ENCODE results near the gene PPP1R16B.
A peak's percentile ranks its signal among the peaks of the same experiment; 100 is the strongest.

Gene PPP1R16B

DNA sequence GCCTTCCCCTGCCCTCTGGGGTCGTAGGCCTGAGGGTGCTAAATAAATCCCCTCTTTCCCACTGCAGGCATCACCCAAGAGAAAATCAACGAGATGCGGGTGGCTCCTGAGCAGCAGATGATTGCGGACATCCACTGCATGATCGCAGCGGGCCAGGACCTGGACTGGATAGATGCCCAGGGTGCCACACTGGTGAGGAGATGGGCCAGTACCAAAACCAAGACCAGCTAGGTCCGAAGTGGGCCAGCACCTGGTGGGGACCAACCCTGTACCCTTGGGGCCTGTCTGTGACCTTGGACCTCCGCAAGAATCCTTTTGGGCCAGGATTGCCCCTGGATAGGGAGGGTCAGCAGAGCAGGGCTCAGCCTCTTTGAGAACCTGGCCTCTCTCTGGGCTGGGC, 97.1 kb downstream of the PPP1R16B start:
- no peak for DNase-seq

DNA sequence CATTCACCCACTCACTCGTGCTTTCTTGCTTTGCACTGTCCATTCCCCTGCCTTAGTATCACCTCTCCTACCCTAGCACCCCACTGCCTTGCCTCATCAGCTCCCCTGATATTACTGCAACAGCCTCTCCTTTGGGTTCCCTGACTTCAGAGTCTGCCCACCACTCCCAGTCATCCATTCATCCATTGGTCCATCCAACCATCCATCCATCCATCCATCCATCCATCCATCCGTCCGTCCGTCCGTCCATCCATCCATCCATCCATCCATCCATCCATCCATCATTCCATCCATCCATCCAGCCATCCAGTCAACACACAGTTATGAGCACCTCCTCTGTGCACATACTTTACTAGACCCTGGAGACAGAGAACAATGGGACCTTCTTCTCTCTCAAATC, 97.8 kb downstream of the PPP1R16B start:
- no peak for DNase-seq

DNA sequence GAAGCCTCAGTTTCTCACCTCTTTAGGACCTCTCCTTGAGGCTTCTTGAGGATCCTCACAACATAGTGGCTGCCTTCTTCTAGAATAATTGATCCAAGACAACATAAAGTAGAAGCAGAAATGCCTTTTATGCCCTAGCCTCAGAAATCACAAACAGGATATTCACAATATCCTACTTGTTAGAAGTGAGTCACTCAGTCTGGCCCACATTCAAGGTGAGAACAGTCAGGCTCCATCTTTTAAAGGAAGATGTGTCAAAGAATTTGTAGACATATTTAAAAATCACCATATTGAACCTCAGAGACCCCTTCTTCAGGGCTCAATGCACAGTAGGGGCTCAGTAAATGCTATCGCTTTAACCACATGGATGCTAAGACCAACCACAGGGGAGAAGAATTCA, 99.9 kb downstream of the PPP1R16B start:
- no peak for DNase-seq

DNA sequence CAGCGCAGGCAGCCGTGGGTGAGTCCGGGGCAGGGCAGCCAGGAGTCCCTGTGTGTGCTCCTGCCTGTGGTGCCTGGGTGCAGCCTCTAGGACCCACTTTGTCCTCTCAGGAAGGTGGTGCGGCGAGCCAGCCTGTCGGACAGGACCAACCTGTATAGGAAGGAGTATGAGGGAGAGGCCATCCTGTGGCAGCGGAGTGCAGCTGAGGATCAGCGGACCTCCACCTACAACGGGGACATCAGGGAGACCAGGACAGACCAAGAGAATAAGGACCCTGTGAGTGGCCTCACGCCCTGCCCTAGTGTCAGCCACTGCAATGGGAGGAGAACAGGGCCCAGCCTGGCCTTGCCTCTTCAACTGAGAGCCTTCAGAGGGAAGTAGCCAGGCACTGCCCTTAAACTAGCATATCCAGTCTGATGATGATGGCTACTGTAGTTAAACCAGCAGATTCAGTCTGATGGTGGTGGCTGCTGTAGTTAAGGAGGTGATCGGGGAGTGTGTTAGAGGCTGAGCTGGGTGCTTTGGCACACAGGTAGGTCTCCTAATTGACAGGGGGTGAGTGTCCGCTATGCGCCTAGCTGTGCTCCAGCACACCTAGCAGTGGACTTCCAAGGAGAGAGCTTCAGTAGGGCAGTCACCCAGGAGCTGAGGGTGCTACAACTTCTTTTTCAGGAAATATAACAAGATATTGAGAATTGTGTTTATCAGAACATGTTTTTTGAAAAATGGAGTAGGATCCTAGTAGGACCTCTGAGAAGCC, 102.6 kb downstream of the PPP1R16B start:
- no peak for DNase-seq

DNA sequence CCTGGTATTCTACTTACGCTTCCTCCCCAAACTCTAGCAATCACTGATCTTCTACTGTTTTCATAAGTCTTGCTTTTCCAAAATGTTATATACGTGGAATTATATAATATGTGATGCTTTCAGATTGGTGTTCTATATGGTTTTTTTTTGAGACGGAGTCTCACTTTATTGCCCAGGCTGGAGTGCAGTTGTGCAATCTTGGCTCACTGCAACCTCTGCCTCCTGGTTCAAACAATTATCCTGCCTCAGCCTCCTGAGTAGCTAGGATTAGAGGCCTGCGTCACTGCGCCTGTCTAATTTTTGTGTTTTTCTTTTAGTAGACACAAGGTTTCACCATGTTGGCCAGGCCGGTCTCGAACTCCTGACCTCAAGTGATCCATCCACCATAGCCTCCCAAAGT, 109.9 kb downstream of the PPP1R16B start:
- no peak for DNase-seq

DNA sequence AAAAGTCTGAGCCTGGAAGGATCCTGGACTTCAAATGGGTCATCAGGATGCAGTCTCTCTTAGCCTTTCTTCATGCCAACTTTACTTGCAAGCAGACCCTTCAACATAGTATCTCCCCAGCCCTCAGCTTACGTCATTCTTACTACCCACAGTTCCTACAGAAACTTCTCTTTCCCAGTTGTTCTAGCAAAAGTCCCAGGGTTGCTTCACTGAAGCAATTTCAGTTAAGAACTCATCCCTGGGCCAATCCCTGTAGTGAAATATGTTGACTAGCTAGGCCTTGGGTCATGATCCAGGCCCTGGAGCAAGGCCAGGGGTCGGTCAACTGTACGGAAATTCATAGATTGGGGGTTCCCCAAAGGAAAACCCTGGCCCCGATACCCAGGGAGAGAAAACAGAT, 112.2 kb downstream of the PPP1R16B start:
- DNase-seq = no peak

DNA sequence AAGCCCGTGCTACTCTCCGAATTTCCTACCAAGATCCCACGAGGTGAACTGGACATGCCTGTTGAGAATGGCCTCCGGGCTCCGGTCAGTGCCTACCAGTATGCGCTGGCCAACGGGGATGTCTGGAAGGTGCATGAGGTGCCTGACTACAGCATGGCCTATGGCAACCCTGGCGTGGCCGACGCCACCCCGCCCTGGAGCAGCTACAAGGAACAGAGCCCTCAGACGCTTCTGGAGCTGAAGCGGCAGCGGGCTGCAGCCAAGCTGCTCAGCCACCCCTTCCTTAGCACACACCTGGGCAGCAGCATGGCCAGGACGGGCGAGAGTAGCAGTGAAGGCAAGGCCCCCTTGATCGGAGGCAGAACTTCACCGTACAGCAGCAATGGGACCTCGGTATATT, 112.7 kb downstream of the PPP1R16B start:
- DNase-seq = no peak

DNA sequence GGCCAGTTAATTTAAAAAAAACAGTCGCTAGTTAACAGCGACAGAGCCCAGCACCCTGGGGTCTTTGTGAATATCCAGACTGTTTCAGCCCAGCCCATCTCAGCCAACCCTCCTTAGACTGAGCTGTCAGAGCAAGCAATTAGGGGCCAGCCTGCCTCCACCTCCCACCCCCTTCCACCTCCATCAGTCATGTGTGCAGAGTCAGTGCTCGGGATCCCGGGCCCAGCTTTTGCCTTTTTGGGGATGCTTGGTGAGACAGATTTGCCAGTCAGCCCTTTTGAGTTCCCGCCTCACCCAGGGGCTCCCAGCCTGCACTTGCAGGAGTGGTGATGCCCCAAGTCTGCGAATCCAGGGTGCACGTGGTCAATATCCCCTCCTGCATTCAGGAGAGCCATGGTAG, 114.2 kb downstream of the PPP1R16B start:
- no peak for DNase-seq

DNA sequence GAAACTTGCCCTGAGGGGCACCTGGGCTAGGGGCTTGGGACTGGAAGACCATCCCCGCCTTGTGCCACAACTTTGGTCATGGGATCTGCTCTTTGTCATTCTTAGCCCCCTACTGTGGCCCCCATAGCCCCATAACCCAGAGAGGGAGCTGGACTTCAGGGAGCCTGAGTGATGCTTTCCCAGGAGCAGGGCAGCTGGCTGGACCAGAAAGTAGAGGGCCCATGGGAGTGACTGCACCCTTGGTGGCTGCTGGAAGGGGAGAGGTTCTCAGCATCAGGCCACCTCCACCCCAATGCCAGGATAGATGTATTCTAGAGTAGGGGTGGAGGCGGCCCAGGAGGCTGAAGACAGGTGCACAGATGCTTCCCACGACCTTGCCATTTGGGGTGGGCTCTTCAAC, 114.9 kb downstream of the PPP1R16B start:
- DNase-seq = no peak

DNA sequence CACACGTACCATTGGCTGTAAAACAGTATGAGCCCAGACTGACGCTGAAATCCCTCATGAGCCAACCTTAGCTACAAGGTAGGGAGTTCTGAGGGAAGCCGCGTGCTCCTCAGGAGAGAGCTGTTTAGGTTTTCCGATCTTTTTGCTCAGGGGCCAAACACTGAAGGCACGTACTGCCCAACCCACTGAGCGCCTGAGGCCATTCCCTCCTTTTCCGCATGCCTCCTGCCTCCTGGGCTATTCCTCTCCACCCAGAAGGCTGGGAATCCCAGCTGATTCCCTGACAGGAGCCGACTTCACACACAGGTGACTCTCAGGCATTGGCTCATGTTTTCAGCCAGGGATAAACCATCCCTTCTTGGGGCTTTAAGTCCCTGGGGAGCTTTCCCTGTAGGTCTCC, 115.4 kb downstream of the PPP1R16B start:
- no peak for DNase-seq

DNA sequence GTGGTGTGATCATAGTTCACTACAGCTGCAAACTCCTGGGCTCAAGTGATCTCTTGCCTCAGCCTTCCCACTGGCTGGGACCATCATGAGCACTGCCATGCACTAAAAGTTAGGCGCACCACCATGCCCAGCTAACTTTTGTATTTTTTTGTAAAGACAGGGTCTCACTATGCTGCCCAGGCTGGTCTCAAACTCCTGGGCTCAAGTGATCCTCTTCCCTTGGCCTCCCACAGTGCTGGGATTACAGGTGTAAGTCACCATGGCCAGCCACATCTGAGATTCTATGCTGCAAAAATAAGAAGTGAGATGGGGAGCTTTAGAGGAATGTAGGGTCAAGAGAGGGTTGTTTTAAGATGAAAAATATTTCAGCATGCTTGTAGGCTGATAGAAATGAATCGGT, 119.2 kb downstream of the PPP1R16B start:
- DNase-seq = no peak

DNA sequence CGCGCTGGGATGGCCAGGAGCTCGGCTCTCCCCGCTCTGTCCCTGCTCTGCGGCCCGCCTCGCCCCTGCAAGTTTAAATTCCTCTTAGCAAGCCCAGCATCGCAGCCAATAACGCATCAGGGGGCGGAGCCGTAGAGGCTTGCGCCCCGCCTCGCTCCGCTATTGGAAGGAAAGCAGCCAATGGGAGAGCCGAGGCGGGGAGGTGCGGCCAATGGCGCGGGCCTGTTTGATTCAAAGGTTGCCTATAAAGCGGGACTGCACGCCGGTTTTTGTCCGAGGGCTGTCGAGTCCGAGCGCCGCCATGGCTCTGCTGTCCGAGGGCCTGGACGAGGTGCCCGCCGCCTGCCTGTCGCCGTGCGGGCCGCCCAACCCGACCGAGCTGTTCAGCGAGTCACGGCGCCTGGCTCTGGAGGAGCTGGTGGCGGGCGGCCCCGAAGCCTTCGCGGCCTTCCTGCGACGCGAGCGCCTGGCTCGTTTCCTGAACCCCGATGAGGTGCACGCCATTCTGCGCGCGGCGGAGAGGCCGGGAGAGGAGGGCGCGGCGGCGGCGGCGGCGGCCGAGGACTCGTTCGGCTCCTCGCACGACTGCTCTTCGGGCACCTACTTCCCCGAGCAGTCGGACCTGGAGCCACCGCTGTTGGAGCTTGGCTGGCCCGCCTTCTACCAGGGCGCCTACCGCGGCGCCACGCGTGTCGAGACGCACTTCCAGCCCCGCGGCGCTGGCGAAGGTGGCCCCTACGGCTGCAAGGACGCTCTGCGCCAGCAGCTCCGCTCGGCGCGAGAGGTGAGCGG, 120.8 kb downstream of the PPP1R16B start, which contains the start of gene FAM83D:
Gene FAM83D (plus strand): TSS at position 276 of the 792 bp plus-strand sequence. CDS start 26 bp downstream, at position 302.
- DNase-seq = peak; percentile 97

DNA sequence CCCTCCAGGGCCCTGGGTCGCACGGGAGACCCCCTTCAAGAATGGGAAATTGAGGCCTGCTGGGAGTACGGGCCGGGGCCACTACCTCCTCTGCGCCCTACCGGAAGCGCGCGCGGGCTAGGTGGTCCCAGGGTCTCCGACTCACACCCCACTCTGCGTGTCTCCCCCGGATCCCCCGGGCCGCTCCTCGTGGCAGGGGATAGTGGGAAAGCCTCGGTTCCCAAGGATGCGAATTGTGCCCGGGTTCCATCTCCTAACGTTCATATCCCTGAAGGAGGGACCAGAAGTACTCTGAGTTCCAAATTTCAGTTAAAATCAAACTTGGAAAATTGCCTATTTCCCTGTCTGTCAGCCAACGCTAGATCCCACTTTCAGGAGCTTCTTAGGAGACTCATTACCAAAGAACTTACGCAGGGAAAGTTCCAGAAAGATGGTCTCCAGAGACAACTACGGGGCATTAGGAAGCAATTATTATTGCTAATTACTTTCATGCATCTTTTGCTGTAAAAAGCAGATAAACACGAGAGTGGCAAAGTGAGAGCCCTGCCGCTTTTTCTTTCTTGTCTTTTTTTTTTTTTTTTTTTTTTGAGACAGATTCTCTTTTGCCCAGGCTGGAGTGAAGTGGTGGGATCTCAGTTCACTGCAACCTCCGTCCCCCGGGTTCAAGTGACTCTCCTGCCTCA, 121.6 kb downstream of the PPP1R16B start:
- no peak for DNase-seq

DNA sequence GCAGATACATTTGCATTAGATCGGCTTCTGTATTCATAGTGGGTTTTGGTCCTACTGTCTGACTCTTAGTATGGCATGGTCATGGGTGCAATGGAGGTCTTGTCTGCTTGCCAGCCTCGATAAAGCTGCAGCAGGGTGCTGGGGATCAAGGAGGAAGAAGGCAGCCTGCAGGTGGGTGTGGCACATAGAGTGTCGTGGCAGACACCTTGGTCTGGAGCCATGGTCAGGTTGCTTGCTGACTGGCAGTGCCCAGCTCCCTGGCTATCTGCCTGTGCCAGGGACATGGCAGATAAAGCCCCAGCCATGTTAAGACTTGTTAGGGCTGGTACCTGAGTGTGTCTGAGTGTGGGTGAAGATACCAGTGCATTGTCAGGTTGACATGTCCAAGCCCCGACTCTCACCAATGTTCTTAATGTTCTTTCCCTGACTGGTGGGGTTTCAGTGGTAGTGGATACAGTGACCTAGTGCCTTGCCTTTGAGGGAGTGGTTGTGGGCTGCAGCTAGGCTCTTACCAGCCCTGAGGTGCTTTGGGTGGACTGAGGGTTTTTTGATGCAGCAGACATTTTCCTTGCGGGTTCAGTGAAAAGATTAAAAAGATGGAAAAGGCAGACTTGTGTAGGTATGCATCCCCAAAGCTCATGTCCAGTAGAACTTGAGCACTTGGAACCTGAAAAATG, 122.5 kb downstream of the PPP1R16B start:
- DNase-seq = no peak

DNA sequence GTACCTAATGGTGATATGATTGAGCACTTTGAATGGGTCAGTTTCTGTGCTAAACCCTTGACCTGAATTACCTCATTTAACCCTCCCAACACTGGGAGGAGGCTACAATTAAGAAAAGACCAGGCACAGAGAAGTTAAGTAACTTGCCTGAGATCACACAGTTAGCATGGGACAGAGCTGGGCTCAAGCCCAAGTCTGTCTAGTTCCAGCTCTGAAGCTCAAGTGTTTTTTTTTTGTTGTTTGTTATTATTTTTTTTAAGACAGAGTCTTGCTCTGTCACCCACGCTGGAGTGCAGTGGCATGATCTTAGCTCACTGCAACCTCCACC, 124.7 kb downstream of the PPP1R16B start:
- no peak for DNase-seq

DNA sequence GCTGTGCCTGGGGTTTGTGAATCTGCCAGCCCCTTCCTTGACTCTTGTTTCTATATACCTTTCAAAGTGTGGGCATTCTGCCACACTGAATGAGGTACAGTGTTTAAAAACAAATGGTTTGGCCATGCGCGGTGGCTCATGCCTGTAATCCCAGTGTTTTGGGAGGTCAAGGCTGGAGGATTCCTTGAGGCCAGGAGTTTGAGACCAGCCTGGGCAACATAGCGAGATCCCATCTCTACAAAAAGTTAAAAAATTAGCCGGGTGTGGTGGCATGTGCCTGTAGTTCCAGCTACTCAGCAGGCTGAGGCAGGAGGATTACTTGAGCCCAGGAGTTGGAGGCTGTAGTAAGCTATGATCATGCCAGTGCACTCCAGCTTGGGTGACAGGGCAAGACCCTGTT, 126.5 kb downstream of the PPP1R16B start:
- no peak for DNase-seq

DNA sequence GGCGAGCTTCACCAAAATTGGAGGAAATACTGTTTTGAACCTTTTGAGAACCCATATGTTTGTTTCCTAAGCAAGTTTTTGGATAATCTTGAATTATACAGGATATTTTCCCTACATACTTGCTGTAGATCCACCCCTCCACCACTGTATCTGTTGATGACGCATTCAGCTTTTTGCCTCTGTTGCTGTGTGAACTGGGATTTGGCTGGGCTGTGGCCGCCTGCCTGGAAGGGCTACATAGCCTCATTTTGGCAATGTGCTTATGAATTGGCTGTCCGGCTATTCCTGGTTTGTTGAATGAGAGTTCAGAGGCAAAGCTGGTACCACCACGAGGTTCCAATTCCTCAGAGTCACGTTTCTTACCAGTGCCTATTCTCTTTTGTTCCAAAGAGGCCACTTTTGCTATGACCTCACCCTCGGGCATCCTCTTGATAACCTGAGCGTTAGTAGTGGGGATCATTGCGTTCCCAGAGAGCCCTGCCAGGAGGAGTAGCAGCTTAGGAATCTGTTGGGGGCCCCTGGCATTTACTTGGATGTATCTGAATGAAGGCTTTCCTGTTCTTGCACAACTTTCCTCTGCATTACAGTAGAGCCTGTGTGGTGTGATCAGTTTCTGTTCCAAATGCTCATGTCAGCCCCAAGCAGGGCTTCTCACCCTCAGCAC, 127.1 kb downstream of the PPP1R16B start:
- DNase-seq = no peak

DNA sequence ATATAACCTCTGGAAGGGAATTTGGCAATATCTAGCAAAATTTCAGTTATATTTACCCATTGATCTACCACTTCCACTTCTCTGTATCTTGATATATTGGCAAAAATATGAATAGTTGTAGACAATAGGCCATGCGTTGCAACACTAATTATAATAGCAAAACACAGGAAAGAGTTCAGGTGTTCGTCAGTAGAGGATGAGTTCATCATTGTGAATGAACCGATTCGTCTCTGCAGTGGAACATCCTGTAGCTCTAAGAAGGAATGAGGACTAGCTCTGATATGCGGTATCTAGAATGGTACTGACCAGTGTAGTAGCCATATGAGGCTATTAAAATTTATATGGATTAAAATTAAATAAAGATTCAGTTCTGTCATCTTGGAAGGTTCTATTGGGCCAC, 129.0 kb downstream of the PPP1R16B start:
- DNase-seq = no peak

DNA sequence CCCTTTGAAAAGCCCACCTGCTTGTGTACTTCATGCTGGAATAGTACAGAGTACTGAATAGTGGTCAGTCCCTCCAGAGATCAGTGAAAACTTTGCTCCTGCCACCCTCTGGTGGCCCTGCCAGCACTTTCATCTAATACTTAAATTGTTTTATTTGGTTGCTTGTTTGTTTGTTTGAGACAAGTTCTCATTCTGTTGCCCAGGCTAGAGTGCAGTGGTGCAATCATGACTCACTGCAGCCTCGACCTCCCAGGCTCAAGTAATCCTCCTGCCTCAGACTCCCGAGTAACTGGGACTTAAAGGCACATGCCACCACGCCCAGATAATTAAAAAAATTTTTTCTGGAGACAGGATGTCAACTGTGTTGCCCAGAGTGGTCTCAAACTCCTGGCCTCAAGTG, 129.8 kb downstream of the PPP1R16B start:
- DNase-seq = no peak

DNA sequence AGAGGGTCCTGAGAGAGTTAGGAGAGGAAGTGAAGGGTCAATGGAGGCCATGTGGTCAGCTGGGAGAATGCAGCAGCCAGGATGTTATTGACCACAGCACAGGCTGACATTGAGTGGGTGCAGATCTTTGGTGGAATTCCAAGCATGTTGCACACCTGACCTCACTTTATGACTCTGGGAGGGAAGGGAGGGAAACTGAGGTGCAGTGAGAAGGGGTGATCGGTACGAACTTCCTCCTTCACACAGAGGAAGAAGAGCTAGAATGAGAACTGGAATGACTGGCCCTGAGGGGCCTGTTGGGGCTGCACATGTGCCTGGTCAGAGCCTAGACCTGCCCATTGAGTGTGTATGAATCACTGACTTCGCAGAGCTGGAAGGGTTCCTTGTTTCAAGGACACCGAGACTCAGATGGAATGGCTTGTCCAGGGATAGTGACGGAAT, 130.5 kb downstream of the PPP1R16B start:
- no peak for DNase-seq

DNA sequence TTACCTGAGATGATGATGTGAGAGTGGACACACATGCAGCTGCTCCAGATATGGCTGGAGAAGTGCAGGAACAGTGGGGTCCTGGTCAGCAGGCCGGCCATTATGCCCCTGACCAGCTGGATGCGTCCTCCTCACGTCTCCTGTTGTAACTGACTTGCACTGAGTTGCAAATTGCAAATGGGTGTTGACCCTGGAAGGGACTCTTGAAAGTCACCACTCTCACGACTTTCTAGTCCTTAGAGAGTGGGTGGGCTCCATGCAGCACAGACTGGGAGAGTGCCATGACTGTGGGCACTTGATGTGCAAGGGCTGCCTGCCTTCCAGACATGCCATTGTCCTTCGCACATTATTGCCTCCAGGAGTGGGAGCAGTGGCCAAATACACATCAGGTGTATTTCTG, 131.5 kb downstream of the PPP1R16B start:
- no peak for DNase-seq

DNA sequence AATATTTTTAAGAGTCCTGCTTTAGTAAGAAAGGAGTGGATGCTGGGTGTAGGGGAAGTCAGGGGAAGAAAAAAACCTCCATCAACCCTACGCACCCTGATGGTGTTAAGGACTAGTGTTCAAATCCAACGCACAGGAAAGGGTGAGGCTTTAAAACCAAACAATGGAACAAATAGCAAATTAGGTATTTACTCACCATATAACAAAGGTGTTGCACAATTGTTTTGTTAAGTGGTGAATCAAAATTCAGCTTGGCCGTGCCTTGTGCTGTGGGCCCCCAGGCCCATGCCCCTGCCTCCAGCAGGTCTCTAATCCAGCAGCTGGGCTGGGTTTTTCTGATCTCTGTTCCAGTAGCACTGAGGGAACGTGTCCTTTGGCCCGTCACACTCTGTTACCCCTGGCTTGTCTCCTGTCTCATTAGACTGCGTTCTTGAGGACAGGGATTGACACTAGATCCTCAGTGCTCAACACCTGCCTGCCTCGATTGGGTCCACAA, 132.5 kb downstream of the PPP1R16B start:
- DNase-seq = no peak

DNA sequence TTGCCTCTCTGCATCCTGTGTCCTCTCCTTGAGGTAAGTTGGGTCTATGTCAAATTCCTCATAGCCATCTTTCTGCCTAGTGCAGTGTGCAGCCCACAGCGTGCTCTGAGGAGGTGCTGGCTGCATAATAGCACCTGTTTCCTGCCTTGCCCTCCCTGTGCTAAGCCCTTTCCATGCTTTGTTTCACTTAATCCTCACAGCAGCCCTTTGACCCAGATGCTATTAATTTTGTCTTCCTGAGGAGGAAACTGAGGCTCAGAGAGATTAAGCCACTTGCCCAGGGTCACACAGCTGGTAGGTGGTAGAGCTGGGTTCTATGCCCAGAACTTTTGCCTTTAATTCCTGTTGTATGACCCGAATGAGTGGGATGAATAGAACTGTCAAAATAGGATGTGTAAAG, 134.2 kb downstream of the PPP1R16B start:
- DNase-seq = no peak

All from amniotic stem cell (primary cell).